Panc1 (cell line): ENCODE measurements around the gene CASP3.

ENCODE experiments used
- CTCF ChIP-seq: fragments of 450-650 bp; IDR thresholded peaks from 2 replicates; pipeline ENCODE4 v1.5.1; 2017; ENCODE audit warnings: mild to moderate bottlenecking
- POLR2AphosphoS5 ChIP-seq: IDR thresholded peaks from 2 replicates; pipeline ENCODE4 v1.6.1; 2012; ENCODE audit warnings: mild to moderate bottlenecking, low read depth, low read length, moderate library complexity
- SIN3A ChIP-seq: IDR thresholded peaks from 2 replicates; pipeline ENCODE4 v1.6.1; 2012; ENCODE audit warnings: low read depth, mild to moderate bottlenecking, low read length, moderate library complexity, borderline replicate concordance; ENCODE audit not compliant: insufficient read depth
- TCF7L2 ChIP-seq: IDR thresholded peaks from 2 replicates; pipeline ENCODE4 v1.6.1; 2011; ENCODE audit warnings: mild to moderate bottlenecking, low read depth, low read length, inconsistent platforms
- TF ChIP-seq, protein P1 (sequence below), 2 experiments: IDR thresholded peaks; 2 replicates each; pipeline ENCODE4 v1.6.1; 2011 to 2012; ENCODE audit warnings: low read depth in 2 of 2, control low read depth in 1 of 2, low read length in 1 of 2, mild to moderate bottlenecking in 1 of 2, moderate library complexity in 1 of 2; ENCODE audit not compliant: insufficient read depth in 1 of 2

DNA sequence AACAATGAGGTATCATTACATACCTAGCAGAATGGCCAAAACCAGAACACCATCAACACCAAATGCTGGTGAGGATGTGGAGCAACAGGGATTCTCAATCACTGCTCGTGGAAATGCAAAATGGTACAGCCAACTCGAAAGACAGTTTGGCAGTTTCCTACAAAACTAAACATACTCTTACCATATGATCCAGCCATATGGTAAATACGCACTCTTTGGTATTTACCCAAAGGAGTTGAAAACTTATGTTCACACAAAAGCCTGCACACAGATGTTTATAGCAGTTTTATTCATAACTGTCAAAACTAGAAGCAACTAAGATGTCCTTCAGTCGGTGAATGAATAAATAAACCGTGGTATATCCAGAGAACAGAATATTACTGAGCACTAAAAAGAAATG lies 7.8 kb downstream of the CASP3 start:
- no peak for TF ChIP-seq CTCF
- TF ChIP-seq TCF7L2: no peak
- TF ChIP-seq, protein P1, sequence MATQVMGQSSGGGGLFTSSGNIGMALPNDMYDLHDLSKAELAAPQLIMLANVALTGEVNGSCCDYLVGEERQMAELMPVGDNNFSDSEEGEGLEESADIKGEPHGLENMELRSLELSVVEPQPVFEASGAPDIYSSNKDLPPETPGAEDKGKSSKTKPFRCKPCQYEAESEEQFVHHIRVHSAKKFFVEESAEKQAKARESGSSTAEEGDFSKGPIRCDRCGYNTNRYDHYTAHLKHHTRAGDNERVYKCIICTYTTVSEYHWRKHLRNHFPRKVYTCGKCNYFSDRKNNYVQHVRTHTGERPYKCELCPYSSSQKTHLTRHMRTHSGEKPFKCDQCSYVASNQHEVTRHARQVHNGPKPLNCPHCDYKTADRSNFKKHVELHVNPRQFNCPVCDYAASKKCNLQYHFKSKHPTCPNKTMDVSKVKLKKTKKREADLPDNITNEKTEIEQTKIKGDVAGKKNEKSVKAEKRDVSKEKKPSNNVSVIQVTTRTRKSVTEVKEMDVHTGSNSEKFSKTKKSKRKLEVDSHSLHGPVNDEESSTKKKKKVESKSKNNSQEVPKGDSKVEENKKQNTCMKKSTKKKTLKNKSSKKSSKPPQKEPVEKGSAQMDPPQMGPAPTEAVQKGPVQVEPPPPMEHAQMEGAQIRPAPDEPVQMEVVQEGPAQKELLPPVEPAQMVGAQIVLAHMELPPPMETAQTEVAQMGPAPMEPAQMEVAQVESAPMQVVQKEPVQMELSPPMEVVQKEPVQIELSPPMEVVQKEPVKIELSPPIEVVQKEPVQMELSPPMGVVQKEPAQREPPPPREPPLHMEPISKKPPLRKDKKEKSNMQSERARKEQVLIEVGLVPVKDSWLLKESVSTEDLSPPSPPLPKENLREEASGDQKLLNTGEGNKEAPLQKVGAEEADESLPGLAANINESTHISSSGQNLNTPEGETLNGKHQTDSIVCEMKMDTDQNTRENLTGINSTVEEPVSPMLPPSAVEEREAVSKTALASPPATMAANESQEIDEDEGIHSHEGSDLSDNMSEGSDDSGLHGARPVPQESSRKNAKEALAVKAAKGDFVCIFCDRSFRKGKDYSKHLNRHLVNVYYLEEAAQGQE (IDR thresholded peaks at IDR 0.05; ENCODE audit: insufficient read depth in 1 of 2, low read depth in 2 of 2, low read length in 1 of 2): no peak
- no peak for TF ChIP-seq POLR2AphosphoS5
- TF ChIP-seq SIN3A: no peak
